IMR-90 (cell line): Measurements from ENCODE around the gene COPA. TPM values are rescaled to one million over a fixed set of nuclear protein-coding genes. Genes with fewer than 3 reads are reported as not detected.

Experiments used
- ATAC-seq: fragments of 200-7000 bp; cut with Tn5 transposase; 2 replicates; pipeline ENCODE4 v1.9.1; 2020; ENCODE audit warnings: low read depth, mild to moderate bottlenecking, moderate library complexity
- BruUV-seq: library from RNA; stranded (reverse); fragments of 400-500 nt; replicated peaks from 2 replicates; lab custom pipeline; 2021; lab: Mats Ljungman, UMichigan
- CTCF ChIA-PET: fragments of 300-600 bp; formaldehyde crosslinking; extraction: SDS; loops from one replicate; lab custom pipeline; 2021; ENCODE audit warnings: antibody characterized with exemption; lab: Yijun Ruan, JAX
- POLR2A ChIA-PET: fragments of 300-600 bp; sonication (Branson Sonifier 250); formaldehyde crosslinking; loops from one replicate; lab custom pipeline; 2022; ENCODE audit warnings: antibody characterized with exemption; ENCODE audit not compliant: unreplicated experiment; lab: Charles Lee
- DNase-seq: peaks from one replicate; pipeline ENCODE4 v3.0.0; 2013
- H2AFZ ChIP-seq: replicated peaks from 2 replicates; pipeline ENCODE3; 2013; ENCODE audit warnings: low read length, mild to moderate bottlenecking; ENCODE audit not compliant: poor library complexity
- H2AK5ac ChIP-seq: 2 replicates; pipeline ENCODE4 v1.6.1; 2013; ENCODE audit warnings: low read depth, low read length, inconsistent platforms
- H2AK9ac ChIP-seq: replicated peaks from 2 replicates; pipeline ENCODE3; 2013; ENCODE audit warnings: mild to moderate bottlenecking, low read depth, low read length, moderate library complexity; ENCODE audit not compliant: poor library complexity
- H2BK120ac ChIP-seq: 2 replicates; pipeline ENCODE4 v1.6.1; 2013; ENCODE audit warnings: low read depth, low read length, inconsistent platforms
- H2BK15ac ChIP-seq: 3 replicates; pipeline ENCODE4 v1.6.1; 2013; ENCODE audit warnings: low read depth, low read length, inconsistent platforms
- H2BK20ac ChIP-seq: 2 replicates; pipeline ENCODE4 v1.6.1; 2013; ENCODE audit warnings: low read depth, mild to moderate bottlenecking, inconsistent platforms, low read length, moderate library complexity
- H2BK5ac ChIP-seq: 2 replicates; pipeline ENCODE4 v1.6.1; 2013; ENCODE audit warnings: mild to moderate bottlenecking, low read depth, low read length, inconsistent platforms; ENCODE audit not compliant: poor library complexity, severe bottlenecking
- H3K14ac ChIP-seq: replicated peaks from 2 replicates; pipeline ENCODE4 v1.6.1; 2013; ENCODE audit warnings: low read depth, low read length, inconsistent platforms
- H3K18ac ChIP-seq: 2 replicates; pipeline ENCODE4 v1.6.1; 2013; ENCODE audit warnings: low read depth, low read length, control low read depth
- H3K23ac ChIP-seq: 2 replicates; pipeline ENCODE4 v1.6.1; 2013; ENCODE audit warnings: low read depth, low read length, inconsistent platforms
- H3K27ac ChIP-seq: 2 replicates; pipeline ENCODE4 v1.5.1; 2013; ENCODE audit warnings: mild to moderate bottlenecking, control low read depth, low read length; ENCODE audit not compliant: insufficient read depth
- H3K27me3 ChIP-seq: 2 replicates; pipeline ENCODE4 v1.6.1; 2013; ENCODE audit warnings: low read length; ENCODE audit not compliant: control insufficient read depth, insufficient read depth
- H3K36me3 ChIP-seq: 2 replicates; pipeline ENCODE4 v1.6.1; 2013; ENCODE audit warnings: low read length, mixed read lengths; ENCODE audit not compliant: control insufficient read depth, insufficient read depth
- H3K4ac ChIP-seq: 2 replicates; pipeline ENCODE4 v1.6.1; 2013; ENCODE audit warnings: low read depth, low read length, inconsistent platforms
- H3K4me1 ChIP-seq: 2 replicates; pipeline ENCODE4 v1.6.1; 2013; ENCODE audit warnings: low read length, mixed read lengths; ENCODE audit not compliant: control insufficient read depth, insufficient read depth
- H3K4me2 ChIP-seq: 2 replicates; pipeline ENCODE4 v1.6.1; 2013; ENCODE audit warnings: low read depth, mild to moderate bottlenecking, control low read depth, low read length, moderate library complexity
- H3K4me3 ChIP-seq: 2 replicates; pipeline ENCODE4 v1.5.1; 2013; ENCODE audit warnings: low read depth, mild to moderate bottlenecking, control low read depth, low read length, moderate library complexity; ENCODE audit not compliant: insufficient read depth
- H3K56ac ChIP-seq: 2 replicates; pipeline ENCODE4 v1.6.1; 2013; ENCODE audit warnings: low read length, inconsistent platforms; ENCODE audit not compliant: insufficient read depth; ENCODE audit errors: extremely low read depth
- H3K79me1 ChIP-seq, 2 experiments: 2 replicates each; pipeline ENCODE4 v1.6.1; 2013; ENCODE audit warnings: low read length in 2 of 2, inconsistent platforms in 1 of 2, low read depth in 1 of 2
- H3K9ac ChIP-seq: 2 replicates; pipeline ENCODE4 v1.6.1; 2013; ENCODE audit warnings: low read depth, low read length, control low read depth
- H3K9me1 ChIP-seq: 2 replicates; pipeline ENCODE4 v1.6.1; 2013; ENCODE audit warnings: low read length, inconsistent platforms; ENCODE audit not compliant: insufficient read depth
- H3K9me3 ChIP-seq: 2 replicates; pipeline ENCODE4 v1.6.1; 2013; ENCODE audit warnings: low read length; ENCODE audit not compliant: control insufficient read depth, insufficient read depth
- H4K20me1 ChIP-seq: 2 replicates; pipeline ENCODE4 v1.6.1; 2013; ENCODE audit warnings: low read length, inconsistent platforms; ENCODE audit not compliant: insufficient read depth
- H4K5ac ChIP-seq: 2 replicates; pipeline ENCODE4 v1.6.1; 2013; ENCODE audit warnings: mild to moderate bottlenecking, low read depth, low read length, control low read depth
- H4K8ac ChIP-seq, 2 experiments: 2 replicates each; pipeline ENCODE4 v1.6.1; 2013; ENCODE audit warnings: low read depth in 2 of 2, low read length in 2 of 2, control low read depth in 1 of 2, inconsistent platforms in 1 of 2
- H4K91ac ChIP-seq: 2 replicates; pipeline ENCODE4 v1.6.1; 2013; ENCODE audit warnings: low read depth, low read length, inconsistent platforms; ENCODE audit not compliant: insufficient read depth
- BHLHE40 ChIP-seq: fragments of 150-350 bp; IDR thresholded peaks from 2 replicates; pipeline ENCODE4 v1.6.1; 2016; ENCODE audit warnings: mild to moderate bottlenecking, low read depth, low read length
- CEBPB ChIP-seq: IDR thresholded peaks from 2 replicates; pipeline ENCODE4 v1.6.1; 2012; ENCODE audit warnings: low read depth, low read length, improper control_type of control experiment
- CHD1 ChIP-seq: IDR thresholded peaks from 2 replicates; pipeline ENCODE4 v1.6.1; 2012; ENCODE audit warnings: low read depth, low read length, improper control_type of control experiment
- FOS ChIP-seq: fragments of 150-350 bp; IDR thresholded peaks from 2 replicates; pipeline ENCODE4 v1.6.1; 2016; ENCODE audit warnings: low read depth, low read length
- MAFK ChIP-seq: IDR thresholded peaks from 2 replicates; pipeline ENCODE4 v1.6.1; 2012; ENCODE audit warnings: low read depth, low read length, improper control_type of control experiment
- MAZ ChIP-seq: IDR thresholded peaks from 2 replicates; pipeline ENCODE4 v1.6.1; 2012; ENCODE audit warnings: low read depth, mild to moderate bottlenecking, low read length, improper control_type of control experiment, moderate library complexity, borderline replicate concordance
- MXI1 ChIP-seq: IDR thresholded peaks from 2 replicates; pipeline ENCODE4 v1.6.1; 2012; ENCODE audit warnings: low read depth, mild to moderate bottlenecking, low read length, moderate library complexity, borderline replicate concordance
- NFE2L2 ChIP-seq: fragments of 150-350 bp; IDR thresholded peaks from 2 replicates; pipeline ENCODE4 v1.6.1; 2016; ENCODE audit warnings: low read depth, mild to moderate bottlenecking, low read length
- POLR2A ChIP-seq: IDR thresholded peaks from 2 replicates; pipeline ENCODE4 v1.6.1; 2012; ENCODE audit warnings: mild to moderate bottlenecking, low read depth, low read length
- RAD21 ChIP-seq: IDR thresholded peaks from 2 replicates; pipeline ENCODE4 v1.6.1; 2012; ENCODE audit warnings: low read length, improper control_type of control experiment
- RCOR1 ChIP-seq: IDR thresholded peaks from 2 replicates; pipeline ENCODE4 v1.6.1; 2012; ENCODE audit warnings: mild to moderate bottlenecking, low read length, improper control_type of control experiment; ENCODE audit not compliant: insufficient replicate concordance
- RFX5 ChIP-seq: IDR thresholded peaks from 2 replicates; pipeline ENCODE4 v1.8.0; 2012; ENCODE audit warnings: low read depth, mild to moderate bottlenecking, low read length, moderate library complexity
- SMC3 ChIP-seq: fragments of 150-350 bp; IDR thresholded peaks from 2 replicates; pipeline ENCODE4 v1.6.1; 2016; ENCODE audit warnings: low read depth, mild to moderate bottlenecking, antibody characterized with exemption, low read length, moderate library complexity
- WGBS, 2 experiments: methylation state at CpG; one replicate each; pipeline versions ENCODE4 v1.1.5 to v1.1.7; 2013; ENCODE audit warnings: missing lambda C conversion rate in 2 of 2; ENCODE audit not compliant: insufficient read length in 1 of 2; ENCODE audit errors: extremely low coverage in 2 of 2; 5-methylcytosine and 5-hydroxymethylcytosine counted together
- dilution Hi-C: fragments of 300-500 bp; cut with HindIII; formaldehyde crosslinking; loops from one replicate; pipeline ENCODE4 v1.14.3; 2018; ENCODE audit warnings: low sequenced_read_pairs; ENCODE audit not compliant: unreplicated experiment
- in situ Hi-C: fragments of 300-500 bp; cut with MboI; formaldehyde crosslinking; loops from 3 replicates; pipeline ENCODE4 v1.14.3; 2019; ENCODE audit warnings: low sequenced_read_pairs, inconsistent platforms, mixed read lengths
- intact Hi-C: fragments of 100-400 bp; cut with micrococcal nuclease; formaldehyde crosslinking; loops from 2 replicates; pipeline ENCODE4 v1.10.0; 2022
- polyA plus RNA-seq, 3 experiments: library from polyadenylated mRNA; depleted of rRNA; stranded (reverse); fragments of >200 nt; gene quantifications; 2 replicates each; pipeline ENCODE4 v1.2.3, GENCODE V29; 2012; ENCODE audit warnings: low replicate concordance in 1 of 3
- total RNA-seq: library from RNA; depleted of rRNA; stranded (reverse); fragments of >200 nt; gene quantifications from 2 replicates; pipeline ENCODE4 v1.2.3, GENCODE V29; 2012
- TF ChIP-seq, protein P1 (sequence below): conservative IDR thresholded peaks from 2 replicates; pipeline ENCODE4 v1.5.1; 2012; ENCODE audit warnings: mild to moderate bottlenecking, low read depth, low read length, improper control_type of control experiment
- TF ChIP-seq, protein P2 (sequence below): fragments of 150-350 bp; IDR thresholded peaks from 2 replicates; pipeline ENCODE4 v1.6.1; 2017; ENCODE audit warnings: mild to moderate bottlenecking, antibody characterized with exemption, low read length, low read depth

The COPA gene
- total and polyA plus RNA-seq, 2 of the 4 experiments (the other 2 are of a cell fraction): 204 to 436 TPM

DNA sequence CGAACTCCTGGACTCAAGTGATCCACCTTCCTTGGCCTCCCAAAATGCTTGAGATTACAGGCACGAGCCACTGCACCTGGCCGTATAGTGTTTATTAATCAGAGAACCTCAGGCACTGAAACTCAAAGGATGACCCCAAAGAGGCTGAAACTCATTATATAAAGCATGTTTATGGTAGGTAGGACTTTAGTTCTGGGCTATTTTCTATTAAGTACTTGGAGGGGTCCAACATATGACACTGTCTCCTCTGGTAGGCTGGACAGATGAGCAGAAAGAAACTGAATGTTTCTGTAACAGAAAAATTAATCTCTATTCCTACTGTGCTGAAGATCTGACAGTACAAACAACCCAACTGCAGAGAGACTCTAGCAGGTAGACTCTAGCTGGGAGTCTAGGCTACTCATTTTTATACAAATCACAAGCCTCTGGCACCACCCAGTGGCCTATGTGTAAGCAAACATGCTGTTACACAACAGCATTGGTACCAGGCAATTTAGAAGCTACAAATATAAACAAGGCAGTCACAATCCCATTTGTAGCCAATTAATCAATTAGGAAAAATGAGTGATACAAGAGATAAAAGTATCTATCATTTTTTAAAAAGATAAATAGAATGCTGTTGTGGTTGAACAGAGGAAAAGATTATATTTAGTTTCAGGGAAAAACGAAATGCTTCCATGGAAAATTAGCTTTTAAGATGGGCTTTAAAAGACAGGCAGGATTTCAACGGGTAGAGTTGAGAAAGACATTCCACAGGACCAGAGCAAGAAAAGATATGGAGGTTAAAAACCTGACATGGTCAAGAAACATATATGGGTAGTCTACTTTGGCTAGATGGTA, 91.1 kb downstream of the COPA start:
- in situ Hi-C loops (no loop called here), dilution Hi-C loops (no loop called here), intact Hi-C loops (no loop called here)
- Histone ChIP-seq H3K14ac (no peak overlapping the region), H4K5ac (no peak overlapping the region), H2AFZ (no peak overlapping the region), H2AK9ac (no peak overlapping the region), H3K27me3 (no peaks in the 10 kb centered on the region), H3K27ac (no peak overlapping the region), H3K18ac (no peak overlapping the region), H3K4me2 (no peak overlapping the region), H2BK20ac (no peak overlapping the region), H2BK5ac (no peak overlapping the region), H4K8ac (no peak overlapping the region), H3K4ac (no peak overlapping the region), H3K79me1 (peaks cover 14 to 42% of the 10 kb centered on the region in 2 experiments; a peak in 3 of 4 replicates), H3K9me3 (no peaks in the 10 kb centered on the region), H3K36me3 (peaks cover 2% of the 10 kb centered on the region), H3K4me3 (no peak overlapping the region), H4K91ac (no peak overlapping the region), H3K9ac (no peak overlapping the region), H2BK120ac (no peak overlapping the region), H2BK15ac (no peak overlapping the region), H3K9me1 (no peaks in the 10 kb centered on the region), H3K23ac (no peak overlapping the region), H4K20me1 (peaks cover 13% of the 10 kb centered on the region), H3K56ac (no peak overlapping the region), H2AK5ac (no peak overlapping the region), H3K4me1 (no peaks in the 10 kb centered on the region)
- POLR2A ChIA-PET: interaction anchor here (0.8 kb wide), 1 partner anchor 9 kb away, joined by 4 read pairs; no protein-coding TSS in a partner anchor
- peak; percentile 77 for DNase-seq
- CTCF ChIA-PET: interaction anchor here (0.6 to 2.8 kb wide), 27 partner anchors 8 to 179 kb away, joined by 3 to 26 read pairs (median 5); partner anchors contain the start of genes CASQ1 and PEX19
- peak; percentile 85 for ATAC-seq
- WGBS, 2 experiments: 52% methylated on average over 2 of the region's 5 CpGs; no CpG with 5 or more reads in 1 of the 2 experiments
- no TSS peak for BruUV-seq
- no peak for TF ChIP-seq CHD1
- TF ChIP-seq MAFK: no peak
- peak; percentile 84 for TF ChIP-seq SMC3
- TF ChIP-seq NFE2L2: no peak
- TF ChIP-seq RCOR1: no peak
- peak; percentile 95 for TF ChIP-seq CEBPB
- TF ChIP-seq, protein P1, sequence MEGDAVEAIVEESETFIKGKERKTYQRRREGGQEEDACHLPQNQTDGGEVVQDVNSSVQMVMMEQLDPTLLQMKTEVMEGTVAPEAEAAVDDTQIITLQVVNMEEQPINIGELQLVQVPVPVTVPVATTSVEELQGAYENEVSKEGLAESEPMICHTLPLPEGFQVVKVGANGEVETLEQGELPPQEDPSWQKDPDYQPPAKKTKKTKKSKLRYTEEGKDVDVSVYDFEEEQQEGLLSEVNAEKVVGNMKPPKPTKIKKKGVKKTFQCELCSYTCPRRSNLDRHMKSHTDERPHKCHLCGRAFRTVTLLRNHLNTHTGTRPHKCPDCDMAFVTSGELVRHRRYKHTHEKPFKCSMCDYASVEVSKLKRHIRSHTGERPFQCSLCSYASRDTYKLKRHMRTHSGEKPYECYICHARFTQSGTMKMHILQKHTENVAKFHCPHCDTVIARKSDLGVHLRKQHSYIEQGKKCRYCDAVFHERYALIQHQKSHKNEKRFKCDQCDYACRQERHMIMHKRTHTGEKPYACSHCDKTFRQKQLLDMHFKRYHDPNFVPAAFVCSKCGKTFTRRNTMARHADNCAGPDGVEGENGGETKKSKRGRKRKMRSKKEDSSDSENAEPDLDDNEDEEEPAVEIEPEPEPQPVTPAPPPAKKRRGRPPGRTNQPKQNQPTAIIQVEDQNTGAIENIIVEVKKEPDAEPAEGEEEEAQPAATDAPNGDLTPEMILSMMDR: peak; percentile 72
- TF ChIP-seq FOS: no peak
- TF ChIP-seq RAD21: peak; percentile 83
- TF ChIP-seq BHLHE40: no peak
- peak; percentile 73 for TF ChIP-seq RFX5
- no peak for TF ChIP-seq MXI1
- no peak for TF ChIP-seq MAZ
- TF ChIP-seq POLR2A: no peak
- TF ChIP-seq, protein P2, sequence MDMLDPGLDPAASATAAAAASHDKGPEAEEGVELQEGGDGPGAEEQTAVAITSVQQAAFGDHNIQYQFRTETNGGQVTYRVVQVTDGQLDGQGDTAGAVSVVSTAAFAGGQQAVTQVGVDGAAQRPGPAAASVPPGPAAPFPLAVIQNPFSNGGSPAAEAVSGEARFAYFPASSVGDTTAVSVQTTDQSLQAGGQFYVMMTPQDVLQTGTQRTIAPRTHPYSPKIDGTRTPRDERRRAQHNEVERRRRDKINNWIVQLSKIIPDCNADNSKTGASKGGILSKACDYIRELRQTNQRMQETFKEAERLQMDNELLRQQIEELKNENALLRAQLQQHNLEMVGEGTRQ: no peak
